H1 (cell line): ENCODE data around the gene GRM8. TPM values are rescaled to one million over a fixed set of nuclear protein-coding genes. Genes with fewer than 3 reads are reported as not detected.

Experiments
- CTCF ChIA-PET: fragments of 300-600 bp; sonication (Branson Sonifier 250); formaldehyde crosslinking; loops from one replicate; lab custom pipeline; 2021; ENCODE audit not compliant: partially characterized antibody; lab: Charles Lee
- POLR2A ChIA-PET: fragments of 300-600 bp; sonication (Branson Sonifier 250); formaldehyde crosslinking; loops from one replicate; lab custom pipeline; 2021; ENCODE audit warnings: inconsistent platforms; ENCODE audit not compliant: partially characterized antibody; lab: Charles Lee
- DNase-seq, 2 experiments: peaks; one replicate each; pipeline versions ENCODE4 v3.0.0 to v3.0.0-alpha.2; 2010 to 2022; ENCODE audit warnings: low spot score in 2 of 2, low read depth in 1 of 2, mixed read lengths in 1 of 2
- FAIRE-seq: peaks from 2 replicates; lab custom pipeline; 2011; peaks lifted over from hg19 to GRCh38; lab: Jason Lieb, UNC
- H2AFZ ChIP-seq: 2 replicates; pipeline ENCODE4 v1.8.1; 2012; ENCODE audit warnings: low read length, inconsistent platforms
- H2AK5ac ChIP-seq: 2 replicates; pipeline ENCODE4 v1.6.1; 2013; ENCODE audit warnings: low read depth, low read length
- H2BK120ac ChIP-seq: replicated peaks from 2 replicates; pipeline ENCODE3; 2013; ENCODE audit warnings: low read depth, low read length, inconsistent platforms
- H2BK12ac ChIP-seq: 2 replicates; pipeline ENCODE4 v1.6.1; 2013; ENCODE audit warnings: low read depth, low read length
- H2BK15ac ChIP-seq: 2 replicates; pipeline ENCODE4 v1.6.1; 2013; ENCODE audit warnings: low read length
- H2BK20ac ChIP-seq: 2 replicates; pipeline ENCODE4 v1.6.1; 2013; ENCODE audit warnings: low read length
- H2BK5ac ChIP-seq: 2 replicates; pipeline ENCODE4 v1.6.1; 2013; ENCODE audit warnings: low read depth, low read length
- H3K14ac ChIP-seq: 2 replicates; pipeline ENCODE4 v1.6.1; 2013; ENCODE audit warnings: inconsistent platforms; ENCODE audit not compliant: insufficient read length
- H3K18ac ChIP-seq: 2 replicates; pipeline ENCODE4 v1.6.1; 2013; ENCODE audit warnings: low read length; ENCODE audit errors: extremely low read depth
- H3K23ac ChIP-seq: 2 replicates; pipeline ENCODE4 v1.6.1; 2013; ENCODE audit warnings: inconsistent platforms; ENCODE audit not compliant: insufficient read length
- H3K23me2 ChIP-seq: 2 replicates; pipeline ENCODE4 v1.6.1; 2013; ENCODE audit warnings: low read depth, low read length
- H3K27ac ChIP-seq: 2 replicates; pipeline ENCODE4 v1.6.1; 2011; ENCODE audit warnings: low read depth, low read length, inconsistent platforms
- H3K27me3 ChIP-seq, 4 experiments: replicated peaks in 1 of 4; 1 replicate in 1 of 4; 2 replicates in 3 of 4; pipeline versions ENCODE4 v1.6.1 to v1.8.1; 2011 to 2013; ENCODE audit warnings: low read length in 3 of 4, mild to moderate bottlenecking in 3 of 4, inconsistent platforms in 2 of 4, mixed read lengths in 2 of 4, moderate library complexity in 1 of 4; ENCODE audit not compliant: control insufficient read depth in 3 of 4, insufficient read depth in 3 of 4; ENCODE audit errors: extremely low read depth in 1 of 4
- H3K36me3 ChIP-seq, 4 experiments: 2 replicates each; pipeline versions ENCODE4 v1.6.1 to v1.8.1; 2011 to 2013; ENCODE audit warnings: mild to moderate bottlenecking in 4 of 4, low read length in 3 of 4, moderate library complexity in 2 of 4, control low read depth in 1 of 4, inconsistent platforms in 1 of 4; ENCODE audit not compliant: insufficient read depth in 4 of 4, control insufficient read depth in 2 of 4
- H3K4ac ChIP-seq: replicated peaks from 2 replicates; pipeline ENCODE3; 2013; ENCODE audit warnings: low read length, low read depth, mixed read lengths, inconsistent platforms; ENCODE audit not compliant: insufficient read length
- H3K4me1 ChIP-seq, 4 experiments: replicated peaks in 1 of 4; 1 replicate in 1 of 4; 2 replicates in 3 of 4; pipeline versions ENCODE4 v1.6.1 to v1.8.1; 2011 to 2013; ENCODE audit warnings: low read length in 3 of 4, inconsistent platforms in 2 of 4, mixed read lengths in 1 of 4; ENCODE audit not compliant: insufficient read depth in 4 of 4, control insufficient read depth in 3 of 4
- H3K4me2 ChIP-seq, 2 experiments: 2 replicates each; pipeline versions ENCODE4 v1.6.1 to v1.8.1; 2011 to 2013; ENCODE audit warnings: low read depth in 2 of 2, low read length in 2 of 2, control low read depth in 1 of 2, inconsistent platforms in 1 of 2, mild to moderate bottlenecking in 1 of 2; ENCODE audit not compliant: insufficient read depth in 1 of 2
- H3K4me3 ChIP-seq, 4 experiments: fragments of 200-600, 300-600 bp in 1 of 4; sonication (generic), shearing (Covaris generic), sonication (Bioruptor Twin) in 1 of 4; 2 replicates each; pipeline versions ENCODE4 v1.5.1 to v1.8.1; 2011 to 2016; ENCODE audit warnings: low read length in 4 of 4, low read depth in 3 of 4, control low read depth in 2 of 4, inconsistent platforms in 2 of 4, mild to moderate bottlenecking in 2 of 4, mixed read lengths in 1 of 4, moderate library complexity in 1 of 4; ENCODE audit not compliant: insufficient read depth in 2 of 4; ENCODE audit errors: extremely low read depth in 1 of 4
- H3K56ac ChIP-seq: replicated peaks from 2 replicates; pipeline ENCODE3; 2013; ENCODE audit warnings: low read depth, mild to moderate bottlenecking, mixed read lengths, low read length, inconsistent platforms; ENCODE audit not compliant: insufficient read length
- H3K79me1 ChIP-seq: 2 replicates; pipeline ENCODE4 v1.6.1; 2013; ENCODE audit warnings: low read depth, low read length, control low read depth
- H3K79me2 ChIP-seq, 2 experiments: 2 replicates each; pipeline versions ENCODE4 v1.6.1 to v1.8.1; 2012 to 2013; ENCODE audit warnings: low read length in 2 of 2, mild to moderate bottlenecking in 2 of 2, inconsistent platforms in 1 of 2; ENCODE audit not compliant: insufficient read depth in 2 of 2, control insufficient read depth in 1 of 2
- H3K9ac ChIP-seq, 4 experiments: replicated peaks in 1 of 4; 1 replicate in 1 of 4; 2 replicates in 3 of 4; pipeline versions ENCODE4 v1.6.1 to v1.8.1; 2011 to 2013; ENCODE audit warnings: low read depth in 3 of 4, low read length in 3 of 4, control low read depth in 2 of 4, mild to moderate bottlenecking in 2 of 4, moderate library complexity in 2 of 4, inconsistent platforms in 1 of 4; ENCODE audit errors: extremely low read depth in 1 of 4
- H3K9me3 ChIP-seq, 2 experiments: 2 replicates each; pipeline versions ENCODE4 v1.6.1 to v1.8.1; 2012 to 2013; ENCODE audit warnings: mild to moderate bottlenecking in 2 of 2, moderate library complexity in 2 of 2, control low read depth in 1 of 2, inconsistent platforms in 1 of 2, low read depth in 1 of 2, low read length in 1 of 2, mixed read lengths in 1 of 2; ENCODE audit not compliant: insufficient read depth in 2 of 2
- H4K20me1 ChIP-seq, 2 experiments: replicated peaks in 1 of 2; 2 replicates each; pipeline versions ENCODE3 to v1.8.1; 2011 to 2013; ENCODE audit warnings: inconsistent platforms in 2 of 2, low read length in 2 of 2, mild to moderate bottlenecking in 1 of 2; ENCODE audit not compliant: insufficient read depth in 2 of 2, control insufficient read depth in 1 of 2
- H4K5ac ChIP-seq: 2 replicates; pipeline ENCODE4 v1.6.1; 2013; ENCODE audit warnings: low read length, low read depth, mixed read lengths, inconsistent platforms; ENCODE audit not compliant: insufficient read length
- H4K8ac ChIP-seq: 2 replicates; pipeline ENCODE4 v1.8.0; 2013; ENCODE audit warnings: mild to moderate bottlenecking, moderate library complexity, low read length, inconsistent platforms; ENCODE audit not compliant: insufficient read depth; ENCODE audit errors: extremely low read depth
- H4K91ac ChIP-seq: replicated peaks from 2 replicates; pipeline ENCODE3; 2013; ENCODE audit warnings: low read length, mixed read lengths, inconsistent platforms; ENCODE audit not compliant: insufficient read length
- BCL11A ChIP-seq, 2 experiments: IDR thresholded peaks; one replicate each; pipeline ENCODE4 v1.6.1; 2011; ENCODE audit warnings: low read depth in 2 of 2, low read length in 2 of 2, mild to moderate bottlenecking in 2 of 2
- BRCA1 ChIP-seq: IDR thresholded peaks from 2 replicates; pipeline ENCODE4 v1.6.1; 2012; ENCODE audit warnings: low read depth, low read length, improper control_type of control experiment
- CBX8 ChIP-seq: fragments of 300-800, 300-1000 bp; sonication (generic); IDR thresholded peaks from 2 replicates; pipeline ENCODE4 v1.7.1; 2016; ENCODE audit warnings: low read depth, low read length, borderline replicate concordance
- EGR1 ChIP-seq: IDR thresholded peaks from 2 replicates; pipeline ENCODE4 v1.6.1; 2011; ENCODE audit warnings: low read depth, low read length, borderline replicate concordance
- JUN ChIP-seq: IDR thresholded peaks from 2 replicates; pipeline ENCODE4 v1.6.1; 2011; ENCODE audit warnings: low read depth, mild to moderate bottlenecking, improper control_type of control experiment, low read length
- POU5F1 ChIP-seq: IDR thresholded peaks from 2 replicates; pipeline ENCODE4 v1.6.1; 2011; ENCODE audit warnings: low read depth, mild to moderate bottlenecking, low read length, moderate library complexity
- SRF ChIP-seq: IDR thresholded peaks from 2 replicates; pipeline ENCODE4 v1.6.1; 2011; ENCODE audit warnings: mild to moderate bottlenecking, low read depth, low read length, moderate library complexity
- WGBS, 2 experiments: shearing (Covaris generic) in 1 of 2; methylation state at CpG; one replicate each; pipeline versions ENCODE4 v1.1.6 to v1.1.7; 2013 to 2015; ENCODE audit warnings: low lambda C conversion rate in 2 of 2, mixed read lengths in 2 of 2, inconsistent platforms in 1 of 2, low coverage in 1 of 2, missing lambda C conversion rate in 1 of 2; ENCODE audit not compliant: insufficient replicate concordance in 2 of 2, insufficient coverage in 1 of 2, insufficient read length in 1 of 2; ENCODE audit errors: extremely low coverage in 1 of 2, missing lambda C conversion rate in 1 of 2; 5-methylcytosine and 5-hydroxymethylcytosine counted together
- polyA plus RNA-seq, 7 experiments: library from polyadenylated mRNA; depleted of rRNA in 3 of 7; stranded (reverse) in 5 of 7; unstranded in 2 of 7; fragments of >200 nt in 5 of 7; fragments of 200-250 nt in 2 of 7; gene quantifications; 1 replicate in 5 of 7; 2 replicates in 1 of 7; 4 replicates in 1 of 7; pipeline versions ENCODE4 v1.2.1 to v1.2.3, GENCODE V29; 2011 to 2013; ENCODE audit warnings: missing spikeins in 2 of 7, mixed read lengths in 2 of 7
- total RNA-seq: library from RNA; stranded (reverse); fragmentation: NEBNext Ultra II Directional; extraction: Animal tissue kit (Norgen Biotek cat#: 25700); gene quantifications from 2 replicates; pipeline ENCODE4 v1.2.1, GENCODE V29; 2021

Gene GRM8
- total and polyA plus RNA-seq, 2 of the 8 experiments (the other 6 are each of a cell fraction or from before 2014, with no cell fraction given): 2.6 to 2.8 TPM

GRCh38 chr7:126460664-126461063 lies 792.1 kb downstream of the GRM8 start:
- Histone ChIP-seq H3K4me3 (no peak overlapping the region), H4K5ac (no peak overlapping the region), H2AK5ac (no peak overlapping the region), H2BK5ac (no peak overlapping the region), H3K9me3 (no peaks in the 10 kb centered on the region), H2BK12ac (no peak overlapping the region), H2AFZ (no peak overlapping the region), H4K20me1 (no peaks in the 10 kb centered on the region), H3K9ac (no peak overlapping the region), H3K27me3 (no peaks in the 10 kb centered on the region), H2BK120ac (no peak overlapping the region), H3K27ac (no peak overlapping the region), H3K4me1 (no peaks in the 10 kb centered on the region), H3K14ac (no peak overlapping the region), H3K79me1 (no peaks in the 10 kb centered on the region), H4K8ac (no peak overlapping the region), H2BK15ac (no peak overlapping the region), H3K56ac (no peak overlapping the region), H3K79me2 (no peaks in the 10 kb centered on the region), H3K4me2 (no peak overlapping the region), H2BK20ac (no peak overlapping the region), H3K18ac (no peak overlapping the region), H4K91ac (no peak overlapping the region), H3K23ac (no peak overlapping the region), H3K23me2 (no peaks in the 10 kb centered on the region), H3K4ac (no peak overlapping the region), H3K36me3 (no peaks in the 10 kb centered on the region)
- POLR2A ChIA-PET: no interaction called here
- WGBS, 2 experiments: 83% methylated on average over 2 of the region's 2 CpGs; no CpG with 5 or more reads in 1 of the 2 experiments
- FAIRE-seq: no peak
- no peak for DNase-seq
- CTCF ChIA-PET: interaction anchor here (0.9 to 1.4 kb wide), 3 partner anchors 10 to 346 kb away, joined by 3 to 5 read pairs (median 4); no protein-coding TSS in a partner anchor
- TF ChIP-seq SRF (no peak), BRCA1 (no peak), EGR1 (no peak), POU5F1 (no peak), JUN (no peak), BCL11A (IDR thresholded peaks at IDR 0.05; ENCODE audit: low read depth in 2 of 2, low read length in 2 of 2) (no peak), CBX8 (no peak)
